GM13977 (cell line): ENCODE measurements around the gene MRPL52.
"Not testable (repeated sequence)": the region's sequence is repeated elsewhere in the genome, so short reads cannot be mapped to it uniquely, and the experiment has no call there.

Experiments used
- DNase-seq: peaks from one replicate; pipeline ENCODE4 v3.0.0; 2012; ENCODE audit warnings: low spot score
- in situ Hi-C: fragments of 300-500 bp; cut with MboI; formaldehyde crosslinking; loops from one replicate; pipeline ENCODE4 v1.12.0; 2022; ENCODE audit warnings: low sequenced_read_pairs, low pct_unique_long_range_greater_than_20kb, mixed read lengths, inconsistent platforms; ENCODE audit not compliant: unreplicated experiment
- TF ChIP-seq, protein P1 (sequence below): IDR thresholded peaks from 2 replicates; pipeline ENCODE4 v1.5.1; 2012; ENCODE audit warnings: mild to moderate bottlenecking, control low read depth; ENCODE audit not compliant: insufficient read depth; ENCODE audit errors: extremely low read depth, missing control alignments

The MRPL52 gene

DNA sequence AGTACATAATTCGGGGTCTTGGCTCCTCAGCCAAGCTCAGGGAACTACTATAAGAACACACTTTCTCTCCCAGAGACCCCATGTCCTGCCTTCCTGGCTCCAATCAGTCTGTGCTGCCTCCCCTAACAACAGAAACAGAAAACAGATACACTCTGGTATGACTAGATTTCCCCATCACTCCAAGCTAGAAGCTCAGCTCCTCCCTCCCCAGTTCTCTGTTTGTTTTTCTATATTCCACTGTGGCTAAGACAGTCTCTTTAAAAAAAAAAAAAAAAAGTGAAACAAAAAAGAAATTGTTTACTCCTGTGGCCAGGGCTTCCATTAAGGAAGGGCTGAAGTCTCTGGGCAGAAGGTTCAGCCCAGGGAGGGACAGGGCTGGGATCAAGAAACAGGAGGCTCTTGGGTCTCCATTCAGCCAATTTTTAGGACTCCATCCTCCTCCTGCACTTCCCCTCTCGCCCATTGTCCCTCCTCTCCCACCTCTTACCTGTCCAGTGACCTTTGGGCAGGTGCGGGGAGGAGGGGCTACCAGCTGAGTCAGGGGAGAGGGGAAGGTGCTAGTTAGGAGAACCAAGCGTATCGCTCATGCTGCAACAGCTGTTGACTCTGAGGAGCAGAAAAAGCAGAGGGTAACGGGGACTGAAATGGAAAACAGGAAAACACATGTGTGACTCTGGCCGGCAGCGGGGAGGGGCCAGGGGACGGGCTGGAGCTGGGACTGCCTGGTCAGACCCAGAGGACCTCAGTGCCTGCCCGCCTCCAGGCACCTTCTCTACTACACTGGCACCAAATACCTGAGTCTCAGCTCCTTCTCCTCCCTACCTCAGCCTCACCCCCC lies 10.3 kb upstream of the MRPL52 start:
- TF ChIP-seq, protein P1, sequence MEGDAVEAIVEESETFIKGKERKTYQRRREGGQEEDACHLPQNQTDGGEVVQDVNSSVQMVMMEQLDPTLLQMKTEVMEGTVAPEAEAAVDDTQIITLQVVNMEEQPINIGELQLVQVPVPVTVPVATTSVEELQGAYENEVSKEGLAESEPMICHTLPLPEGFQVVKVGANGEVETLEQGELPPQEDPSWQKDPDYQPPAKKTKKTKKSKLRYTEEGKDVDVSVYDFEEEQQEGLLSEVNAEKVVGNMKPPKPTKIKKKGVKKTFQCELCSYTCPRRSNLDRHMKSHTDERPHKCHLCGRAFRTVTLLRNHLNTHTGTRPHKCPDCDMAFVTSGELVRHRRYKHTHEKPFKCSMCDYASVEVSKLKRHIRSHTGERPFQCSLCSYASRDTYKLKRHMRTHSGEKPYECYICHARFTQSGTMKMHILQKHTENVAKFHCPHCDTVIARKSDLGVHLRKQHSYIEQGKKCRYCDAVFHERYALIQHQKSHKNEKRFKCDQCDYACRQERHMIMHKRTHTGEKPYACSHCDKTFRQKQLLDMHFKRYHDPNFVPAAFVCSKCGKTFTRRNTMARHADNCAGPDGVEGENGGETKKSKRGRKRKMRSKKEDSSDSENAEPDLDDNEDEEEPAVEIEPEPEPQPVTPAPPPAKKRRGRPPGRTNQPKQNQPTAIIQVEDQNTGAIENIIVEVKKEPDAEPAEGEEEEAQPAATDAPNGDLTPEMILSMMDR: no peak
- DNase-seq: peak; percentile 41
- in situ Hi-C loops: loop anchor here (5.0 kb wide), 1 partner anchor 42 kb away; no protein-coding TSS in a partner anchor

GRCh38 chr14:22820731-22821130 lies 9.0 kb upstream of the MRPL52 start:
- TF ChIP-seq, protein P1: no peak
- no peak for DNase-seq

GRCh38 chr14:22821193-22822015 lies 8.3 kb upstream of the MRPL52 start:
- in situ Hi-C loops: no loop called here
- DNase-seq: no peak
- TF ChIP-seq, protein P1: no peak

More at GRCh38 chr14:22820731-22821130, 9.0 kb upstream of the MRPL52 start:
- in situ Hi-C loops: no loop called here

GRCh38 chr14:22822016-22822570 lies 7.6 kb upstream of the MRPL52 start:
- in situ Hi-C loops: no loop called here
- TF ChIP-seq, protein P1: no peak
- DNase-seq: no peak

DNA sequence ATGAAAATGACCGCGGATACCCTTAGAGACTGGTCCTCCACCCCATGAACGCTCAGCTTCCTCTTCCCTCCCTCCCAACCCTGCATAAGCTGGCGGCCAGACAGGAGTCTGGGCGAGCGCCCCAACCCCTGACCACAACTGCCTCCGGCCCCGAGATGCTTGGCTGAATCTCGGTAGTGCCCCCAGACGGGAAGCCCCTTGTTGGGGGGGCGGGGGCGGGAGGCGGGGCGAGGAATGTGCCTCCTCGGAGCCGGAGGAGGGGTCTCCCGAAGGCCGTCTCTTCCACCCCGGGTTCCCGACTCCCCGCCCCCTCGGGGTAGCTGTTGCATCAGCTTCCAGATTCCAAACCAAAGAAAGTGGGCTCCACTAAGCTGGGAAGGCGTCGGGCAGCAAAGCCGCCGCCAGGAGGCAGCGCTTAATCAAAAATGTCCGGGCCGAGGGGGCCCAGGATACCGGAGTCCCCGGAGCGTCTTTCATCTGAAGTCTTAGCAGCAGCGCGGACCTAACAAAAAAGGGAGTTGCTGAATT lies 7.1 kb upstream of the MRPL52 start:
- TF ChIP-seq, protein P1: peak; percentile 77
- in situ Hi-C loops: no loop called here
- peak; percentile 71 for DNase-seq

DNA sequence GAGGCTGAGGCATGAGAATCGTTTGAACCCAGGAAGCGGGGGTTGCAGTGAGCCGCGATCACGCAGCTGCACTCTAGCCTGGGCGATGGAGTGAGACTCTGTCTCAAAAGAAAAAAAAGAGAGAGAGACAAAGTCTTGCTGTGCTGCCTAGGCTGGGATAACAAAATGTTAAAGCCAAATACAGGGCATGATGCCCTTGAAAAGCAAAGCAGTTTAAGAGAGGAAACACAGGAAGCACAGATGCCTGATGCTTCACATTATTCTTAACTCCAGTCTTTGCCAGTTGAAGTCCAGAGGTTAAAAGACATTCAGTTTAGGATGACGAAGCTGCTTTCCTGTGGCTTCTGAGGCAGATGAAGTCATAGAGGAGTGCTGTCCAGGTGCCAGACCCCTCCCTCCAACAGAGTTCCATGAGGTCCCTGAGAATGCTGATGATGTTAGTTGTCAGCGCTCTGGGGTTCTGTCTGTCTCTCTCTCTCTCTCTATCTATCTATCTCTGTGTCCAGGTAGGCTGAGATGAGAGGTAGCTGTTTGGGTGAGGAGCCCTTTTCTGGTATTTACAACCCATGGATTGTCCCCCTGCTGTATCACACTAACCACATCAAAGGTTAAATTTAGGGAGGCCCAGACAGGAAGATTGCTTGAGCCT lies 4.9 kb upstream of the MRPL52 start:
- DNase-seq: peak; percentile 33
- in situ Hi-C loops: no loop called here

DNA sequence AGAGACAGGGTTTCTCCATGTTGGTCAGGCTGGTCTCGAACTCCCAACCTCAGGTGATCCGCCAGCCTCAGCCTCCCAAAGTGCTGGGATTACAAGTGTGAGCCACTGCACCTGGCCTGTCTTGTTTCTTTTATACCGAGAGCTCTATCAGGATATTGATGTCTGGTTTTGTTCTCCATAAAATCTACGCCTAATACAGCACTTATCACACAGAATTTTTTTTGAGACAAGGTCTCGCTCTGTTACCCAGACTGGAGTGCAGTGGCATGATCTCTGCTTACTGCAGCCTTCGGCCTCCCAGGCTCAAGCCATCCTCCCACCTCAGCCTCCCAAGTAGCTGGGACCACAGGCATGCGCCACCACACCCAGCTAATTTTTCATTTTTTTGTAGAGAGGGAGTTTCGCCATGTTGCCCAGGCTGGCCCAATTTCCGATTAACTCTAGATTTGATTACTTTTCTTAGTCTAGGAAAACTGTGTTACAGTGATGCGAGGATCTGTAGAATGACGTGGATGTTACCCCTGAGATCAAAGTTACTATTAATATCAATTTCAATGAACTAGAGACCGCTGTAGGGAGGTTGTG lies 519 bp upstream of the MRPL52 start:
- DNase-seq, in situ Hi-C loops: not testable (repeated sequence)

More for the DNA sequence above, 4.9 kb upstream of the MRPL52 start:
- TF ChIP-seq, protein P1: no peak
